ENCODE data around the gene CHRFAM7A. TPM values are rescaled to one million over a fixed set of nuclear protein-coding genes. Genes with fewer than 3 reads are reported as not detected.
"Not testable (repeated sequence)": the region's sequence is repeated elsewhere in the genome, so short reads cannot be mapped to it uniquely, and the experiment has no call there.

Gene CHRFAM7A
- total and polyA plus RNA-seq, 3 experiments from 2014 or later, result not detected

- H3K27ac ChIP-seq (ENCODE audit: low read depth, low read length); H3K4me1 Mint-ChIP-seq; H3K4me3 ChIP-seq (ENCODE audit: low read length); H3K36me3 ChIP-seq (ENCODE audit: insufficient read depth, low read length); DNase-seq; H3K27me3 Mint-ChIP-seq; POLR2A ChIA-PET; CTCF ChIA-PET; H3K27me3 ChIP-seq (ENCODE audit: insufficient read depth, low read length, poor library complexity, severe bottlenecking); H3K36me3 Mint-ChIP-seq; H3K4me3 Mint-ChIP-seq; H3K9me3 Mint-ChIP-seq; H3K27ac Mint-ChIP-seq; H3K9me3 ChIP-seq (ENCODE audit: low read length); H3K4me1 ChIP-seq (ENCODE audit: insufficient read depth, low read length): not testable (repeated sequence)
These were observed 38.3 kb downstream of the CHRFAM7A start for GRCh38 chr15:30355043-30355442.

- H3K27me3 Mint-ChIP-seq; CTCF ChIA-PET; H3K36me3 ChIP-seq (ENCODE audit: insufficient read depth, low read length); H3K4me3 Mint-ChIP-seq; DNase-seq; H3K27ac ChIP-seq (ENCODE audit: low read depth, low read length); POLR2A ChIA-PET; H3K36me3 Mint-ChIP-seq; H3K4me1 Mint-ChIP-seq; H3K4me1 ChIP-seq (ENCODE audit: insufficient read depth, low read length); H3K27ac Mint-ChIP-seq; H3K4me3 ChIP-seq (ENCODE audit: low read length); H3K9me3 ChIP-seq (ENCODE audit: low read length); H3K27me3 ChIP-seq (ENCODE audit: insufficient read depth, low read length, poor library complexity, severe bottlenecking); H3K9me3 Mint-ChIP-seq: not testable (repeated sequence)
These were observed 43.5 kb downstream of the CHRFAM7A start for GRCh38 chr15:30349803-30350202.

DNA sequence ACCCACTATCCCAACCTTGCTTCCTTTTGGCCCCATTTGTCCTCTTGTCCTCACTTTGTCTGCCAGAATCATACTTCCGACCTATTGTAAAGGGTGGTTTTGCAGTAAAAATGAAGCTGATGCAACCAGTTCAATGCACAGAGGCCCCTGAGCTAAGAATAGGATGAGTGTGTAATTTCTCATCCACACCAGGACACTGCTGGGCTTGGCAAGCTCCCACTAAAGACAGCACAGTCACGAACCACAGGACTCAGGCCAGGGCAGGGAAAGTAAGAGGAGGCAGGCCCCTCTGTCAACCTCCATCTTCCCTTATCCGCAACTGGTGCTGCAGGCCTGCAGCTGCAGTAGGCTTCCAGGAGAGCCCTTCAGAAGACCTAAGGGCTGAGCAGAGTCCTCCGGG is 56.8 kb downstream of the CHRFAM7A start:
- H3K27ac Mint-ChIP-seq; H3K4me3 ChIP-seq (ENCODE audit: low read length); POLR2A ChIA-PET; H3K27me3 ChIP-seq (ENCODE audit: insufficient read depth, low read length, poor library complexity, severe bottlenecking); H3K4me1 Mint-ChIP-seq; H3K36me3 Mint-ChIP-seq; H3K27me3 Mint-ChIP-seq; H3K4me1 ChIP-seq (ENCODE audit: insufficient read depth, low read length); H3K9me3 Mint-ChIP-seq; H3K4me3 Mint-ChIP-seq; H3K27ac ChIP-seq (ENCODE audit: low read depth, low read length); H3K36me3 ChIP-seq (ENCODE audit: insufficient read depth, low read length); CTCF ChIA-PET; DNase-seq; H3K9me3 ChIP-seq (ENCODE audit: low read length): not testable (repeated sequence)

DNA sequence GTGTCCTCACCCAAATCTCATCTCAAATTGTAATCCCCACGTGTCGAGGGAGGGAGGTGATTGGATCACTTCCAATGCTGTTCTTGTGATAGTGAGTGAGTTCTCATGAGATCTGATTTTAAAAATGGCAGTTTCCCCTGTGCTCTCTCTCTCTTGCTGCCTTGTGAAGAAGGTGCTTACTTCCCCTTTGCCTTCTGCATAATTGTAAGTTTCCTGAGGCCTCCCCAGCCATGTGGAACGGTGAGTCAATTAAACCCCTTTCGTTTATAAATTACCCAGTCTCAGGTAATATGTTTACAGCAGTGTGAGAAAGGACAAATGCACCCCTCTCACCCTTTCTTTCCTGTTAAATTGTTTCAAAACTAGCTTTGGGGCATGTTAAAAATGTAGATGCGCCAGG is 59.2 kb downstream of the CHRFAM7A start:
- H3K27me3 ChIP-seq (ENCODE audit: insufficient read depth, low read length, poor library complexity, severe bottlenecking); H3K4me1 Mint-ChIP-seq; DNase-seq; H3K9me3 Mint-ChIP-seq; H3K27ac ChIP-seq (ENCODE audit: low read depth, low read length); H3K4me3 Mint-ChIP-seq; H3K36me3 ChIP-seq (ENCODE audit: insufficient read depth, low read length); H3K27ac Mint-ChIP-seq; CTCF ChIA-PET; H3K4me1 ChIP-seq (ENCODE audit: insufficient read depth, low read length); H3K9me3 ChIP-seq (ENCODE audit: low read length); H3K4me3 ChIP-seq (ENCODE audit: low read length); POLR2A ChIA-PET; H3K27me3 Mint-ChIP-seq; H3K36me3 Mint-ChIP-seq: not testable (repeated sequence)

DNA sequence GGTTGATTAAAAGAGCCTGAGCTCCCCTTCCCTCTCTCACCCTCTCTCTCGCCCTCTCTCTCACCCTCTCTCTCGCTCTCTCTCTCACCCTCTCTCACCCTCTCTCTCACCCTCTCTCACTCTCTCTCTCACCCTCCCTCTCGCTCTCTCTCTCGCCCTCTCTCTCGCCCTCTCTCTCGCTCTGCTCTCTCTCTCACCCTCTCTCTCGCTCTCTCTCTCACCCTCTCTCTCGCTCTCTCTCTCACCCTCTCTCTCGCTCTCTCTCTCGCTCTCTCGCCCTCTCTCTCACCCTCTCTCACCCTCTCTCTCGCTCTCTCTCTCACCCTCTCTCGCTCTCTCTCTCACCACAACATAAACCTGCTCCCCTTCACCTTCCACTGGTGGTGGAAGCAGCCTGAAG is 67.2 kb downstream of the CHRFAM7A start:
- H3K4me1 Mint-ChIP-seq; H3K36me3 Mint-ChIP-seq; DNase-seq; CTCF ChIA-PET; H3K27me3 Mint-ChIP-seq; H3K27ac ChIP-seq (ENCODE audit: low read depth, low read length); POLR2A ChIA-PET; H3K4me3 Mint-ChIP-seq; H3K36me3 ChIP-seq (ENCODE audit: insufficient read depth, low read length); H3K27me3 ChIP-seq (ENCODE audit: insufficient read depth, low read length, poor library complexity, severe bottlenecking); H3K4me3 ChIP-seq (ENCODE audit: low read length); H3K27ac Mint-ChIP-seq; H3K9me3 ChIP-seq (ENCODE audit: low read length); H3K4me1 ChIP-seq (ENCODE audit: insufficient read depth, low read length); H3K9me3 Mint-ChIP-seq: not testable (repeated sequence)

- H3K9me3 Mint-ChIP-seq; CTCF ChIA-PET; H3K27ac Mint-ChIP-seq; H3K36me3 ChIP-seq (ENCODE audit: insufficient read depth, low read length); H3K27ac ChIP-seq (ENCODE audit: low read depth, low read length); H3K4me3 Mint-ChIP-seq; H3K4me1 ChIP-seq (ENCODE audit: insufficient read depth, low read length); H3K27me3 ChIP-seq (ENCODE audit: insufficient read depth, low read length, poor library complexity, severe bottlenecking); H3K27me3 Mint-ChIP-seq; H3K4me1 Mint-ChIP-seq; POLR2A ChIA-PET; H3K36me3 Mint-ChIP-seq; DNase-seq; H3K4me3 ChIP-seq (ENCODE audit: low read length); H3K9me3 ChIP-seq (ENCODE audit: low read length): not testable (repeated sequence)
These were observed 72.3 kb downstream of the CHRFAM7A start for GRCh38 chr15:30321063-30321462.

DNA sequence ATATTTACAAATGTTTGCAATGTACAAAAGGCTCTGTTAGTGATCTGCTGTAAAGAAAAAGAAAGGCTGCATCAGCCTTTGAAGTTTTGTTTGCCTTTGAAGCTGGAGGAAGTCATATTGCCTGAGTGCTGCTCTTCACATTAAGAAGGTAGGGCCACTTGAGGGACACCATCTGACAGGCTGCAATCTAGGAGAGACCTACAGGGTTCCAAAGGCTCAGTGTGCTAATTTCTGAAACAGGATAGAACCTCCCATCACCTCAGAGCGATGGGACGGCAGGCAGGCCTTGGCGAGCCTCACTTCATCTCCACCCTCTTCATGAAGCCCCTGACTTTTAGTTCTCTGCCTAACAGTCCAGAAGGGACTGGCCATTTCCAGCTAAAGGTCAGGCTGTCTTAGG is 77.6 kb downstream of the CHRFAM7A start:
- POLR2A ChIA-PET; DNase-seq; H3K27ac Mint-ChIP-seq; H3K4me1 ChIP-seq (ENCODE audit: insufficient read depth, low read length); H3K4me3 ChIP-seq (ENCODE audit: low read length); H3K27me3 ChIP-seq (ENCODE audit: insufficient read depth, low read length, poor library complexity, severe bottlenecking); H3K9me3 Mint-ChIP-seq; H3K4me3 Mint-ChIP-seq; H3K36me3 ChIP-seq (ENCODE audit: insufficient read depth, low read length); H3K4me1 Mint-ChIP-seq; CTCF ChIA-PET; H3K27ac ChIP-seq (ENCODE audit: low read depth, low read length); H3K27me3 Mint-ChIP-seq; H3K9me3 ChIP-seq (ENCODE audit: low read length); H3K36me3 Mint-ChIP-seq: not testable (repeated sequence)

DNA sequence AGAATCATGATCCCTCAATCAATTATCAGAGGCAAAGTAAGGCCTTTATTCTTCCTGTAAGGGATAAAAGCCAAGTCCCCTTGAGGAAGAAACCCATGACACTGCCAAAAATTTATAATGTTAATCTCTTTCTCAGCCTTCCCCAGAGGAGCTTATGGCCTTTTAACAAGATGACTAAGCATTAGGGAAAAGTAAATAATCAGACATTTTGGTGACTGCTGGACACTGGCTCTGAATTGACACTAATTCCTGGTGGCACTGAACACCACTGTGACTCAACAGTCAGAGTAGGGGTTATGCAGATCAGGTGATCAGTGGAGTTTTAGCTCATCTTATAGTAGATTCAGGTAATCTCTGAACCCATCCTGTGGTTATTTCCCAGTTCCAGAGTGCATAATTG is 82.8 kb downstream of the CHRFAM7A start:
- H3K4me1 Mint-ChIP-seq, result not testable (repeated sequence)

More for the DNA sequence above, 82.8 kb downstream of the CHRFAM7A start:
- H3K36me3 Mint-ChIP-seq; H3K4me1 ChIP-seq (ENCODE audit: insufficient read depth, low read length); H3K27ac Mint-ChIP-seq; H3K27me3 ChIP-seq (ENCODE audit: insufficient read depth, low read length, poor library complexity, severe bottlenecking); H3K9me3 ChIP-seq (ENCODE audit: low read length); H3K9me3 Mint-ChIP-seq; CTCF ChIA-PET; DNase-seq; POLR2A ChIA-PET; H3K27me3 Mint-ChIP-seq; H3K27ac ChIP-seq (ENCODE audit: low read depth, low read length); H3K4me3 ChIP-seq (ENCODE audit: low read length); H3K36me3 ChIP-seq (ENCODE audit: insufficient read depth, low read length); H3K4me3 Mint-ChIP-seq: not testable (repeated sequence)
